Kidney epithelial cell (primary cell): ENCODE results near the gene RP9. TPM values are rescaled to one million over a fixed set of nuclear protein-coding genes. Genes with fewer than 3 reads are reported as not detected.

Source experiments
- DNase-seq: peaks from one replicate; pipeline ENCODE4 v3.0.0-alpha.2; 2010; ENCODE audit warnings: low read depth
- H3K27me3 ChIP-seq: 2 replicates; pipeline ENCODE4 v1.6.0; 2011; ENCODE audit warnings: low read length; ENCODE audit not compliant: control insufficient read depth, insufficient read depth
- H3K36me3 ChIP-seq: 2 replicates; pipeline ENCODE4 v1.5.1; 2011; ENCODE audit warnings: low read length; ENCODE audit not compliant: control insufficient read depth, insufficient read depth
- H3K4me3 ChIP-seq: 2 replicates; pipeline ENCODE4 v1.5.1; 2011; ENCODE audit warnings: low read depth, mild to moderate bottlenecking, control low read depth, low read length
- total RNA-seq: library from RNA; depleted of rRNA; stranded (reverse); fragments of >200 nt; gene quantifications from 2 replicates; pipeline ENCODE4 v1.2.3, GENCODE V29; 2015
- TF ChIP-seq, protein P1 (sequence below): IDR thresholded peaks from 2 replicates; pipeline ENCODE4 v1.5.1; 2011; ENCODE audit warnings: mild to moderate bottlenecking, moderate library complexity, low read length, control low read depth, inconsistent platforms; ENCODE audit not compliant: insufficient read depth, poor library complexity, severe bottlenecking

Gene RP9
- total RNA-seq, 1 donor from 2014 or later, result 22.2 TPM

DNA sequence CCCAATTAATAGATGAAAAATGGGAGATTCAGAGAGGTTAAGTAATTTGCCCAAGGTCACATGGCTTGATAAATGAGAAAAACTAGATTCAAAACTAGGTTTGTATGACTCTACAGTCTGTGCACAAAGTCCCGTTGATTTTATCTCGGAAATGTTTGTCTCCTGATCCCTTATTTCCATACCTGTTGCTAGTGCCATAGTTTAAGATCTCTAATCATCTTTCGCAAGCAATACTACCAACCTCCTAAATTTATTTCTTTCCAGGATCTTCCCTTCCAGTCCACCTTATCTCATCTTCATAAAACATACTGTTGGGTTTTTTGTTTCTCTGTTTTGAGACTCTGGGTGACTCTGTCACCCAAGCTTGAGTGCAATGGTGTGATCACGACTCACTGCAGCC lies 49.6 kb downstream of the RP9 start:
- DNase-seq, result no peak
- H3K36me3 ChIP-seq, result no peaks in the 10 kb centered on the region
- no peak overlapping the region for H3K4me3 ChIP-seq
- TF ChIP-seq, protein P1, sequence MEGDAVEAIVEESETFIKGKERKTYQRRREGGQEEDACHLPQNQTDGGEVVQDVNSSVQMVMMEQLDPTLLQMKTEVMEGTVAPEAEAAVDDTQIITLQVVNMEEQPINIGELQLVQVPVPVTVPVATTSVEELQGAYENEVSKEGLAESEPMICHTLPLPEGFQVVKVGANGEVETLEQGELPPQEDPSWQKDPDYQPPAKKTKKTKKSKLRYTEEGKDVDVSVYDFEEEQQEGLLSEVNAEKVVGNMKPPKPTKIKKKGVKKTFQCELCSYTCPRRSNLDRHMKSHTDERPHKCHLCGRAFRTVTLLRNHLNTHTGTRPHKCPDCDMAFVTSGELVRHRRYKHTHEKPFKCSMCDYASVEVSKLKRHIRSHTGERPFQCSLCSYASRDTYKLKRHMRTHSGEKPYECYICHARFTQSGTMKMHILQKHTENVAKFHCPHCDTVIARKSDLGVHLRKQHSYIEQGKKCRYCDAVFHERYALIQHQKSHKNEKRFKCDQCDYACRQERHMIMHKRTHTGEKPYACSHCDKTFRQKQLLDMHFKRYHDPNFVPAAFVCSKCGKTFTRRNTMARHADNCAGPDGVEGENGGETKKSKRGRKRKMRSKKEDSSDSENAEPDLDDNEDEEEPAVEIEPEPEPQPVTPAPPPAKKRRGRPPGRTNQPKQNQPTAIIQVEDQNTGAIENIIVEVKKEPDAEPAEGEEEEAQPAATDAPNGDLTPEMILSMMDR, result no peak
- no peaks in the 10 kb centered on the region for H3K27me3 ChIP-seq

DNA sequence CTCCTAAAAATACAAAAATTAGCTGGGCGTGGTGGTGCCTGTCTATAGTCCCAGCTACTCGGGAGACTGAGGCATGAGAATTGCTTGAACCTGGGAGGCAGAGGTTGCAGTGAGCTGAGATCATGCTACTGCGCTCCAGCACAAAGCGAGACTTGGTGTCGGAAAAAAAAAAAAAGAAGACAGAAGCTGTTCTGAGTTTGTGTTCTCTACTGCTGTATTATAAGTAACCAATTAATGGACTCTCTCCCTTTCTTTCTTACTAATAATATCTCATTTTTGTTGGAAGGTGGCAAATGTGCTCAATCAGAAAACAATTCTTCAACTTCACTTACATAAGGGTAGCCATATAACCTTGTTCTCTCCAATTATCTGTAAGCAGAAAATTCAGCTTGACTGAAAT lies 54.0 kb downstream of the RP9 start:
- H3K27me3 ChIP-seq, result no peaks in the 10 kb centered on the region
- no peak overlapping the region for H3K4me3 ChIP-seq
- H3K36me3 ChIP-seq, result no peaks in the 10 kb centered on the region
- TF ChIP-seq, protein P1, result no peak
- no peak for DNase-seq

DNA sequence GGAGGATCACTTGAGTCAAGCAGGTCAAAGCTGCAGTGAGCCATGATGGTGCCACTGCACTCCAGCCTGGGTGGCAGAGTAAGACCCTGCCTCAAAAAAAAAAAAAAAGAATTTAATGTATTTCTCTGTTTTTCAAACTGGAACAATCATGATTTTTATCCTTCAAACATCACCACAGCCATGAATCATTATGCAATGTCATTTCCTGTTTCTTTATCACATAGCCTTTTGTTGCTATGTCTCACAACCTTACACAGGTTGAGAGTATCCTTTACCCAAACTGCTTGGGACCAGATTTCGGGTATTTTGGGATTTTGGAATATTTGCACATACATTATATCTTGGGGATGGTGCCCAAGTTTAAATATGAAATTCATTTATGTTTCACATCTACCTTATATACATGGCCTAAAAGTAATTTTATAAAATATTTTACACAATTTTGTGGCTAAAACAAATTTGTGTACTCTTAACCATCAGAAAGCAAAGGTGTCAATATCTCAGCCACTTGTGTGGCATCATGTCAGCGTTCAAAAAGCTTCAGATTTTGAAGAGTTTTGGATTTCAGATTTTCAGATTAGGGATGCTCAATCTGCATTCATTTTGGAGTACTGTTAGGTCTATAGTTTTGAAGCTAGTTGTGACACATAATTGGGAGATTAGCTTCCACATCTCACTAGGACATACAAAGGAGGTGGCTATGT lies 54.8 kb downstream of the RP9 start:
- H3K27me3 ChIP-seq, result no peaks in the 10 kb centered on the region
- TF ChIP-seq, protein P1, result no peak
- DNase-seq, result no peak
- H3K4me3 ChIP-seq, result no peak overlapping the region
- H3K36me3 ChIP-seq, result no peaks in the 10 kb centered on the region

DNA sequence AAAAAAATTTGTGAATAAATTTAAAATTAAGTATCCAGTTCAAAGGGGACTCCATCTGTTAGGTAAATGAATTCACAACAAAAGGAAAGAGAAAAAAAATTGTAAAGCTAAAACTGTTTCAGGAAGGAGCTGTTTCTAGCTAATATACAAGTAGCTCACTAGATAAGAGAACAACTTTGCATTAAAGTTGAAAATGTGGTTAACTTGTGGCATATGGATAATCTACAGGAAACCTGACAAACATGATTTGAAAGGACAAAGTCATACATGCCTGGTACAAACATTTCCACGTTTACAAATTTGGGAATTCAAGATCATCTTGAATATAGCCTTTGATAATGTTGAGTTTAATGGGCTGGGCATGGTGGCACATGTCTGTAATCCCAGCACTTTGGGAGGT lies 55.5 kb downstream of the RP9 start:
- DNase-seq, result no peak
- H3K27me3 ChIP-seq, result no peaks in the 10 kb centered on the region
- TF ChIP-seq, protein P1, result no peak
- no peak overlapping the region for H3K4me3 ChIP-seq
- H3K36me3 ChIP-seq, result no peaks in the 10 kb centered on the region

DNA sequence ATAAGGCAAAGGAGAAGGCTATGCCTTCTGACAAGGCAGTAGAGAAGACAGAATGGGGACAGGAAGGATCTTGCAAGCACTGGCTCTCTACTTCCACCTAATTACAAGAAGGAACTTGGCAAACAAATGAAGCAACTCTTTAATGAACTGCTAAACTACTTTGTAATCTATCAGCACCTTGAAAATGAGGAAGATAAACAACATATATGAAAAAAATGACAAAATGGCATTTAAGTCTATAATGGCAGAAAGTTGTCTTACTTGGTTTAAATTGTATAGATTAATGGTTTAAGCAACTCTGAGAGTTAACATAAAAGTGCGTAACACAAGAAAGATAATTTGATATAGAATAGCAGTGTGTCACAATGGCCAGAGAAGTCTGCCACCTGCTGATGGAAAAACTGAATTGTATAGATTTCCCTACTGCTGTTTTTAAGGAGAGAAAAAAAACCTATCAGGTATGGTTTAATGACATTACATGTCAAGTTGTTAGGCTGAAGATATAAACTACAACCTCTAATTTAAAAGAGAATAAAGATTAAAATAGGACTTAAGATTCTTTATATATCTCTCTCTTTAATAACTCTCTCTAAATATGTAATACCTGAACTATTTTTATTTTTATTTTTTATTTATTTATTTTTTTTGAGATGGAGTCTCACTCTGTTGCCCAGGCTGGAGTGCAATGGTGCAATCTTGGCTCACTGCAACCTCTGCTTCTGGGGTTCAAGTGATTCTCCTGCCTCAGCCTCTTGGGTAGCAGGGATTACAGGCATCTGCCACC lies 58.5 kb downstream of the RP9 start:
- DNase-seq, result no peak
- Histone ChIP-seq H3K27me3 (no peaks in the 10 kb centered on the region), H3K4me3 (no peak overlapping the region), H3K36me3 (no peaks in the 10 kb centered on the region)
- TF ChIP-seq, protein P1, result peak; percentile 53
